LHCN-M2 (cell line): ENCODE data around the gene RB1. TPM values are rescaled to one million over a fixed set of nuclear protein-coding genes. Genes with fewer than 3 reads are reported as not detected.

ENCODE experiments used
- DNase-seq: peaks from one replicate; pipeline ENCODE4 v3.0.0-alpha.2; 2012; ENCODE audit warnings: low read depth
- total RNA-seq: library from RNA; depleted of rRNA; stranded (reverse); fragments of >200 nt; gene quantifications from 2 replicates; pipeline ENCODE4 v1.2.3, GENCODE V29; 2014; rRNA removed

RB1 gene
- total RNA-seq, 1 experiment from 2014 or later, result 58.2 TPM

- DNase-seq, result no peak
These were observed 225.2 kb downstream of the RB1 start for GRCh38 chr13:48528720-48529119.

GRCh38 chr13:48530833-48531232 is 227.3 kb downstream of the RB1 start:
- no peak for DNase-seq

Other genes starting within 250 kb of the RB1 start
- gene MED4, start 208.6 kb upstream of the RB1 start, total RNA-seq, result 29.8 and 30.6 TPM in 2 replicates
- 141 and 144 TPM in 2 replicates for gene ITM2B, start 70.5 kb upstream of the RB1 start, total RNA-seq
- 7.1 and 14.3 TPM in 2 replicates for gene LPAR6, start 109.4 kb downstream of the RB1 start, total RNA-seq
- 21.0 and 22.2 TPM in 2 replicates for gene RCBTB2, start 229.3 kb downstream of the RB1 start, total RNA-seq